ENCODE data around the gene MMD.

Gene MMD

GRCh38 chr17:55384643-55385232 lies 36.9 kb downstream of the MMD start:
- Histone ChIP-seq H3K4me1 (ENCODE audit: insufficient read depth, low read length, severe bottlenecking) (no peaks in the 10 kb centered on the region), H3K9ac (ENCODE audit: low read length) (no peak overlapping the region), H3K79me2 (ENCODE audit: insufficient read depth, low read length) (no peaks in the 10 kb centered on the region), H3K27me3 (ENCODE audit: insufficient read depth, low read length) (no peaks in the 10 kb centered on the region), H4K20me1 (ENCODE audit: insufficient read depth, low read length) (no peaks in the 10 kb centered on the region), H3K4me2 (ENCODE audit: low read length) (no peak overlapping the region), H3K9me2 (ENCODE audit: low read depth, low read length) (no peaks in the 10 kb centered on the region), H3K9me3 (ENCODE audit: low read length) (no peaks in the 10 kb centered on the region), H3K4me3 (ENCODE audit: low read depth, low read length, poor library complexity, severe bottlenecking) (no peak overlapping the region), H3K27ac (ENCODE audit: low read depth, low read length, poor library complexity, severe bottlenecking) (no peak overlapping the region), H3K36me3 (ENCODE audit: insufficient read depth, low read length) (no peaks in the 10 kb centered on the region), H3F3A (ENCODE audit: insufficient read depth, low read length) (no peaks in the 10 kb centered on the region), H2AFZ (ENCODE audit: low read length) (no peak overlapping the region)
- TF ChIP-seq EZH2 (IDR thresholded peaks at IDR 0.05; ENCODE audit: borderline replicate concordance, low read length) (no peak), CTCF (IDR thresholded peaks at IDR 0.05; ENCODE audit: low read length) (no peak)

GRCh38 chr17:55383771-55384642 lies 37.6 kb downstream of the MMD start:
- Histone ChIP-seq H4K20me1 (ENCODE audit: insufficient read depth, low read length) (no peaks in the 10 kb centered on the region), H3K4me2 (ENCODE audit: low read length) (no peak overlapping the region), H3F3A (ENCODE audit: insufficient read depth, low read length) (no peaks in the 10 kb centered on the region), H3K4me3 (ENCODE audit: low read depth, low read length, poor library complexity, severe bottlenecking) (no peak overlapping the region), H3K9ac (ENCODE audit: low read length) (no peak overlapping the region), H3K36me3 (ENCODE audit: insufficient read depth, low read length) (no peaks in the 10 kb centered on the region), H2AFZ (ENCODE audit: low read length) (no peak overlapping the region), H3K9me2 (ENCODE audit: low read depth, low read length) (no peaks in the 10 kb centered on the region), H3K27ac (ENCODE audit: low read depth, low read length, poor library complexity, severe bottlenecking) (no peak overlapping the region), H3K27me3 (ENCODE audit: insufficient read depth, low read length) (no peaks in the 10 kb centered on the region), H3K9me3 (ENCODE audit: low read length) (no peaks in the 10 kb centered on the region), H3K79me2 (ENCODE audit: insufficient read depth, low read length) (no peaks in the 10 kb centered on the region), H3K4me1 (ENCODE audit: insufficient read depth, low read length, severe bottlenecking) (no peaks in the 10 kb centered on the region)
- TF ChIP-seq CTCF (IDR thresholded peaks at IDR 0.05; ENCODE audit: low read length), result no peak
- no peak for TF ChIP-seq EZH2 (IDR thresholded peaks at IDR 0.05; ENCODE audit: borderline replicate concordance, low read length)

GRCh38 chr17:55381017-55381770 lies 40.4 kb downstream of the MMD start:
- Histone ChIP-seq H3K27ac (ENCODE audit: low read depth, low read length, poor library complexity, severe bottlenecking) (no peak overlapping the region), H4K20me1 (ENCODE audit: insufficient read depth, low read length) (no peaks in the 10 kb centered on the region), H3K79me2 (ENCODE audit: insufficient read depth, low read length) (no peaks in the 10 kb centered on the region), H3K36me3 (ENCODE audit: insufficient read depth, low read length) (no peaks in the 10 kb centered on the region), H3K4me3 (ENCODE audit: low read depth, low read length, poor library complexity, severe bottlenecking) (no peak overlapping the region), H3K4me1 (ENCODE audit: insufficient read depth, low read length, severe bottlenecking) (no peaks in the 10 kb centered on the region), H3K27me3 (ENCODE audit: insufficient read depth, low read length) (peaks cover 6% of the 10 kb centered on the region; the same call in 1 of the 2 replicates), H3K9ac (ENCODE audit: low read length) (no peak overlapping the region), H3F3A (ENCODE audit: insufficient read depth, low read length) (no peaks in the 10 kb centered on the region), H2AFZ (ENCODE audit: low read length) (no peak overlapping the region), H3K4me2 (ENCODE audit: low read length) (no peak overlapping the region), H3K9me2 (ENCODE audit: low read depth, low read length) (no peaks in the 10 kb centered on the region), H3K9me3 (ENCODE audit: low read length) (no peaks in the 10 kb centered on the region)
- TF ChIP-seq CTCF (IDR thresholded peaks at IDR 0.05; ENCODE audit: low read length) (no peak), EZH2 (IDR thresholded peaks at IDR 0.05; ENCODE audit: borderline replicate concordance, low read length) (no peak)
